H54 (cell line): ENCODE data around the gene YTHDF1.
"Not testable (repeated sequence)": the region's sequence is repeated elsewhere in the genome, so short reads cannot be mapped to it uniquely, and the experiment has no call there.

Source experiments
- DNase-seq: peaks from one replicate; pipeline ENCODE4 v3.0.0; 2011; ENCODE audit warnings: low spot score, mixed read lengths; ENCODE audit not compliant: insufficient read length
- FAIRE-seq: peaks from 3 replicates; lab custom pipeline; 2011; peaks lifted over from hg19 to GRCh38; lab: Jason Lieb, UNC
- POLR2A ChIP-seq: IDR thresholded peaks from 2 replicates; pipeline ENCODE4 v1.6.1; 2011; ENCODE audit warnings: low read depth, mild to moderate bottlenecking, low read length

Gene YTHDF1

GRCh38 chr20:63228806-63229205, 12.9 kb upstream of the YTHDF1 start:
- no peak for DNase-seq
- no peak for FAIRE-seq
- no peak for TF ChIP-seq POLR2A

GRCh38 chr20:63227260-63227659, 11.3 kb upstream of the YTHDF1 start:
- no peak for FAIRE-seq
- no peak for DNase-seq
- no peak for TF ChIP-seq POLR2A

DNA sequence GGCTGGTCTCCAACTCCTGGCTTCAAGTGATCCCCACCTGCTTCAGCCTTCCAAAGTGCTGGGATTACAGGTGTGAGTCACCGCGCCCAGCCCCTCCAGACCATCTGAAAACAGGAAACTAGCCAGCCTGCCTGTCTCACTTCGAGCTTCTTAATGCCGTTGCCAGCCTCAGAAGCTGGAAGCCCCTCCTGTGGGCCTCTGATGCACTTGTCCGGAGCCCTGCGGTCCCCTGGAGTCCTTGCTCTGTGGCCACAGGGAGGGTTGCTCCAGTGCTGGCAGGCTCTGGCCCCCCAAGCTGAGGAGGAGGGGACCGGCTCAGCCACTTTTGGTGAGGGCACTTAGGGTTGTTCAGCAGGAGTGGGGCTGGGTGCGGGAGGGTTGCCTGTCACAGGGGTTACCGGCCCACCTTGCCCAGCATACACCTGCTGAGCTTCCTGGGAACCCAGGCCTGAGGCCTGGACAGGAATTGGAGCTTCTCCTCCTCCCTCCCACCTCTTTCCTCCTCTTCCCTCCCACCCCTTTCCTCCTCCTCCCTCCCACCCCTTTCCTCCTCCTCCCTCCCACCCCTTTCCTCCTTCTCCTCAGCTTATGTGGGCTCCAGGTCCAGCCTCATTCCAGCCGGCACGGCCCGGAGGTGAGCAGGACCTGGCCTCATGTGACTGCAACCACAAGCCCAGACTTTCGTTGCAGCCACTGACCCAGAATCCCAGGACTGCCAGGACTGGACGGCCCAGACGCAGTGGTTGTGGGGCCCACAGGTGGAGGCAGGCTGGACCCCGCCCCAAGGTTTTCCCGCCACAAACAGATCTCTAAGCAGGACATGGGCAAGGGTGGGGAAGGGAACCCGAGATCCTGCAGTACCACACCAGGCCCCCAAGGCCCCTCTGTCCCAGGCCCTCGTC, 10.4 kb upstream of the YTHDF1 start:
- no peak for DNase-seq
- no peak for TF ChIP-seq POLR2A
- no peak for FAIRE-seq

DNA sequence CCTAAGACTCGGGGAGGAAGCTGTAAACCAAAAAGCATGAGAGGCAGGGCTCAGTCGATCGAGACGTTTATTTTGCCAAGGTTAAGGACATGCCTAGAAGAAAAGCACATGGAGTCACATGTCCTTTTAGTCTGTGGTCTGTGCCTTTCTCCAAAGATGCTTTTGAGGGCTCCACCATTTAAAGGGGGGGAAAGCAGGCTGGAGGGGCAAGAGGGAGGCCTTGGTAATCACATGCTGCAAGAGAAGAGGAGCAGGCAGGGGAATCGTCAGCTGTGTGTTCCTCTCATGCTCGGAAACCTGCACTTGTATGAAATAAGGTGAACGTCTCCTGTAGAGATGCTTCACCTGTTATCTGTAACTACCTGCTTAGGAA, 9.1 kb upstream of the YTHDF1 start:
- DNase-seq (no peak), FAIRE-seq (no peak)
- TF ChIP-seq POLR2A, result no peak

- DNase-seq (peak; percentile 74), FAIRE-seq (no peak)
- 0 out of 2 replicates have a peak, but pooled peaks have one; percentile 16 for TF ChIP-seq POLR2A
These were observed 8.6 kb upstream of the YTHDF1 start for GRCh38 chr20:63224412-63225081.

- DNase-seq, result no peak
- no peak for FAIRE-seq
- no peak for TF ChIP-seq POLR2A
These were observed 7.9 kb upstream of the YTHDF1 start for GRCh38 chr20:63223826-63224207.

DNA sequence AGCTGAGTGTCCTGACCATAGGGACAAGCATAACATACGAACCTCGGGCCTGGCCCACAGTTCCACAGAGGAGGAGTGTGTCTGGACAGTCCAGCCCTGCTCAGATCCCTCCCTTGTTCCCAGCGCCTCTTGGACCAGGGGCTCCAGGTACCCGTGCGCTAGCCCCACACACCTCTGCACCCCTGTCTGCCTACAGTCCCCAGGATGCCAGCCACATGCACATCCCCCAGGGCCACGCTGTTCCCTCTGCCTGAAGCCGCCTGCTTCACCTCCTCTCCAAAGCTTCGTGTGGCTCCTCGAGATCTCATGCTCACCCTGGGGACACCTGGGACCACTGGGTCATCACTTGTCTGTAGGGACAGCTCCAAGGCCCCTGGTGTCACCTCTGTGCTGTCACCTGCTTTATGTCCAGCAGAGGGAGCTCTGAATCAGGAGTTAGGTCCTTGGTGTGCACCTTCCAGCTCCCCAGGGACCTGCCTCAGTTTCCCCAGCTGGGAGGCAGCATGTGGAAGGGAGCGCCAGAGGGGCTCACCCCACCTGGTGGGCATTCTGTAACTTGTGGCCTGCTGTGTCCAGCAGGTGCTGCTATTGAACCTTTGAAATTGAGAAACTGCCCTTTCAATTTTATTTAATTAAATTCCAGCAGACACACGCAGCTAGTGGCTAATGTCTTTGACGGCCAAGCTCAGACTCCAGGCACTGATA, 7.3 kb upstream of the YTHDF1 start:
- TF ChIP-seq POLR2A, result no peak
- DNase-seq, result no peak
- FAIRE-seq, result no peak

DNA sequence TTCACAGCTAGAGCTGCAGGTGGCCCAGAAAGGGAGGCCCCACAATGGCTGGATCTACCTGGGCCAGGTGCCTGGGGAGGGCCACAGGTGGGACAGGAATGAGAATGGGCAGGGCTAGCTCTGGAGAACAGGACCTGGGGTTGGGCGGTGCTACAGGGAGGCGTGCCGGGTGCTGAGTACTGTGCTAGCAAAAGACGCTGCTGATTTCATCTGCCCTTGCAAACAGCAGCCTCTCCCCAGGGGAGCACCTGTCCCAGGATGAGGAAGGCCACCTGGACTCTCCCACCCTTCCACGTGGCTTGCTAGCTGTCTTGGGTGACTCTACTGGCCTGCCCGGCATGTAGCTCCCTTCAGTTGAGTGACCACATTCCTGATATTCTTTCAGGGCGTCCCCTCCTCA, 6.6 kb upstream of the YTHDF1 start:
- DNase-seq (no peak), FAIRE-seq (no peak)
- no peak for TF ChIP-seq POLR2A

DNA sequence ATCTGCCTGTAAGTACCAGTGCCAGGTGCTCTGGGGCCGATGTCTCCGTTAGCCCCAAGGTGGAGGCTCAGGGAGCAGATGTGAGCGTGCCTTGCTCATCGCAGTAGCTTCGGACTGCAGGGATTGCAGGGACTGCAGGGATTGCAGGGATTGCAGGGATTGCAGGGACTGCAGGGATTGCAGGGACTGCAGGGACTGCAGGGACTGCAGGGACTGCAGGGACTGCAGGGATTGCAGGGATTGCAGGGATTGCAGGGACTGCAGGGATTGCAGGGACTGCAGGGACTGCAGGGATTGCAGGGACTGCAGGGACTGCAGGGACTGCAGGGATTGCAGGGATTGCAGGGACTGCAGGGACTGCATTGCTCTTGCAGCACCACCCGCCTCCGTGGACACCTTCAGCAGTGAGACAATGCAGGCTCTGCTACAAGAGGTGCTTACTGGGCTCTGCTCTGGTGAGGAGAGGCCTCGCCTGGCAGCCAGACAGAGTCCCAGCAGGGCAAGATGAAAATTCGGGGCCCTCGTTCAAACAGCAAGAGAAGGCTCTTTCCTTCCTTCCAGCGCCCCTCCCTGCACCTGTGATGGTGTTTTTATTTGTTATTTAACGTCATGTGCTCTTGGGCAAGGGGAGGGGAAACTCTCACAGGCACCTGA, 5.6 kb upstream of the YTHDF1 start:
- DNase-seq, FAIRE-seq: not testable (repeated sequence)

DNA sequence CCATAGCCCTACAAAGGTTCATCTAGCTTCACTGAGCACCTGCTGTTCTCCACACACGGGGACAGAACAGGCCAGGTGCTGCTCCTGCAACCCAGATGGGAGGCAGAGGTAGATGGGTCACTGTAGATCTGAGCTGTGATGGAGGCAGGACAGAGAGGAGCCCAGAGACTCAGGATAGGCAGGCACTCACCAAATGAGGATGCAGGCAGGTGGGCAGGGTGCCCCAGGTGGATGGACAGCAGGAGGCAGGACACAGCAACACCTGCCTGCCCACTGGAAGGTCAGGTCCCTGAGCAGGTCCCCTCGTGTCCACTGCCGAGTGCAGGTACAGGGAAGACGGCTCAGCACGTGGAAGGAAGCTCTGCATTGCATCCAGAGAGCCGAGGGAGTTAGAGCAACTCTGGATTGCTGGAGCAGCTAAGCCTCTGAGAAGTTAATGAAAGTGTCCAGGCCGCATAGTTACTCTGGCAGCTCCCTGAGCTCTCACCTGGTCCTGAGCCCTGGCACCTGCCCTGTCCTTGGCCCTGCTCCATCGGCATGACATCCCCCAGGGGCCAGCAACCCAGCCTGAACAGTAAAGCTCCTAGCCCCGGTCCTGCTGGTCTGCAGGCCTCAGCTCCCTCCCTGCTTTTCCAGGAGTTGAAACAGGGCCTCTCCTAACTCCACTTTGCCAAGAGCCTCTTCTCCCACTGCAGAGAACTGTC, 4.9 kb upstream of the YTHDF1 start:
- no peak for FAIRE-seq
- no peak for TF ChIP-seq POLR2A
- DNase-seq, result no peak

GRCh38 chr20:63219866-63220521, 4.1 kb upstream of the YTHDF1 start:
- FAIRE-seq (no peak), DNase-seq (no peak)
- TF ChIP-seq POLR2A, result no peak

DNA sequence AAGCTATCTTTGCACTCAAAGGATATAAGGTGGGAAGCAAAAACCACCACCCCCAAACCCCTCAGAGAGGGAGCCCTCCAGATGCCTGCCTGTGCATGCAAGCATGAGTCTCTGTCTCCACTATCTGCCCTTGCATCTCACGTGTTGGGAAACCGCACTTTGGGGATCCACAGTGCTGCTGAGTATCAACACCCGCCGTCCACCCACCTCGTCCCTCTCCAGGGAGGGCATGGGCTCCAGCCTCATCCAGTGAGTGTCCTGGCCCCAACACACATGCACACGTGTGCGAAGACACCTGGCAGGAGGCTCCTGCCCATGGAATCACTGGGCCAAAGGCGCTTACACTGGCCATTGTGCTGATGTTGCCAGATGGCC, 3.5 kb upstream of the YTHDF1 start:
- no peak for FAIRE-seq

GRCh38 chr20:63218701-63219446, 2.9 kb upstream of the YTHDF1 start:
- TF ChIP-seq POLR2A, result no peak
- DNase-seq, result no peak
- no peak for FAIRE-seq

More for the DNA sequence above, 3.5 kb upstream of the YTHDF1 start:
- no peak for DNase-seq
- TF ChIP-seq POLR2A, result no peak
